Gastroesophageal sphincter (tissue), 3 donors: ENCODE data around the gene RNLS.

ENCODE experiments used
- POLR2A ChIP-seq, 2 donors: fragments of 450-650 bp; IDR thresholded peaks; one replicate each; pipeline ENCODE4 v1.6.1; 2017; ENCODE audit warnings: antibody characterized with exemption in 2 of 2, mild to moderate bottlenecking in 2 of 2, moderate library complexity in 1 of 2
- TF ChIP-seq, protein P1 (sequence below), 4 experiments: fragments of 200-600 bp in 2 of 4; fragments of 450-650 bp in 2 of 4; sonication (generic) in 1 of 4; IDR thresholded peaks; one replicate each; pipeline ENCODE4 v1.5.1; 2017 to 2019; ENCODE audit warnings: antibody characterized with exemption in 4 of 4, mild to moderate bottlenecking in 2 of 4, moderate library complexity in 2 of 4

- TF ChIP-seq, protein P1, sequence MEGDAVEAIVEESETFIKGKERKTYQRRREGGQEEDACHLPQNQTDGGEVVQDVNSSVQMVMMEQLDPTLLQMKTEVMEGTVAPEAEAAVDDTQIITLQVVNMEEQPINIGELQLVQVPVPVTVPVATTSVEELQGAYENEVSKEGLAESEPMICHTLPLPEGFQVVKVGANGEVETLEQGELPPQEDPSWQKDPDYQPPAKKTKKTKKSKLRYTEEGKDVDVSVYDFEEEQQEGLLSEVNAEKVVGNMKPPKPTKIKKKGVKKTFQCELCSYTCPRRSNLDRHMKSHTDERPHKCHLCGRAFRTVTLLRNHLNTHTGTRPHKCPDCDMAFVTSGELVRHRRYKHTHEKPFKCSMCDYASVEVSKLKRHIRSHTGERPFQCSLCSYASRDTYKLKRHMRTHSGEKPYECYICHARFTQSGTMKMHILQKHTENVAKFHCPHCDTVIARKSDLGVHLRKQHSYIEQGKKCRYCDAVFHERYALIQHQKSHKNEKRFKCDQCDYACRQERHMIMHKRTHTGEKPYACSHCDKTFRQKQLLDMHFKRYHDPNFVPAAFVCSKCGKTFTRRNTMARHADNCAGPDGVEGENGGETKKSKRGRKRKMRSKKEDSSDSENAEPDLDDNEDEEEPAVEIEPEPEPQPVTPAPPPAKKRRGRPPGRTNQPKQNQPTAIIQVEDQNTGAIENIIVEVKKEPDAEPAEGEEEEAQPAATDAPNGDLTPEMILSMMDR (IDR thresholded peaks at IDR 0.05) = no peak
- no peak for TF ChIP-seq POLR2A (IDR thresholded peaks at IDR 0.05)
Observed at GRCh38 chr10:88243836-88244730, 339.0 kb downstream of the RNLS start.
